Parathyroid adenoma (tissue), 2 donors: ENCODE measurements around the gene CNTF.
A peak's percentile ranks its signal among the peaks of the same experiment; 100 is the strongest.

Experiments
- H2AFZ ChIP-seq: fragments of 300-600 bp; sonication (generic); one replicate; pipeline ENCODE4 v1.7.0; 2017; ENCODE audit warnings: antibody characterized with exemption, mild to moderate bottlenecking
- H3K27ac ChIP-seq: fragments of 300-600 bp; sonication (generic); one replicate; pipeline ENCODE4 v1.7.0; 2017
- H3K27me3 ChIP-seq: fragments of 300-600 bp; sonication (generic); one replicate; pipeline ENCODE4 v1.7.0; 2017; ENCODE audit warnings: low read length; ENCODE audit not compliant: control insufficient read depth, insufficient read depth
- H3K36me3 ChIP-seq: fragments of 300-600 bp; sonication (generic); one replicate; pipeline ENCODE4 v1.7.0; 2017; ENCODE audit warnings: low read length; ENCODE audit not compliant: control insufficient read depth, insufficient read depth
- H3K4me1 ChIP-seq: fragments of 300-600 bp; sonication (generic); one replicate; pipeline ENCODE4 v1.7.0; 2017; ENCODE audit warnings: control low read depth
- H3K4me2 ChIP-seq: fragments of 300-600 bp; sonication (generic); one replicate; pipeline ENCODE4 v1.7.0; 2017; ENCODE audit warnings: low read length
- H3K4me3 ChIP-seq: fragments of 300-600 bp; sonication (generic); one replicate; pipeline ENCODE4 v1.7.0; 2017; ENCODE audit warnings: low read depth, low read length
- H3K79me2 ChIP-seq: fragments of 300-600 bp; sonication (generic); one replicate; pipeline ENCODE4 v1.7.0; 2017; ENCODE audit warnings: control low read depth
- H3K9ac ChIP-seq: fragments of 300-600 bp; sonication (generic); one replicate; pipeline ENCODE4 v1.7.0; 2017; ENCODE audit warnings: mild to moderate bottlenecking
- H3K9me3 ChIP-seq: fragments of 300-600 bp; sonication (generic); one replicate; pipeline ENCODE4 v1.7.0; 2017; ENCODE audit warnings: low read length; ENCODE audit not compliant: control insufficient read depth
- TF ChIP-seq, protein P1 (sequence below): fragments of 300-600 bp; sonication (generic); IDR thresholded peaks from one replicate; pipeline ENCODE4 v1.7.0; 2017; ENCODE audit warnings: antibody characterized with exemption, mild to moderate bottlenecking
- donor health status: primary hyperparathyroidism.

CNTF gene

GRCh38 chr11:58621586-58622262, 741 bp upstream of the CNTF start:
- TF ChIP-seq, protein P1, sequence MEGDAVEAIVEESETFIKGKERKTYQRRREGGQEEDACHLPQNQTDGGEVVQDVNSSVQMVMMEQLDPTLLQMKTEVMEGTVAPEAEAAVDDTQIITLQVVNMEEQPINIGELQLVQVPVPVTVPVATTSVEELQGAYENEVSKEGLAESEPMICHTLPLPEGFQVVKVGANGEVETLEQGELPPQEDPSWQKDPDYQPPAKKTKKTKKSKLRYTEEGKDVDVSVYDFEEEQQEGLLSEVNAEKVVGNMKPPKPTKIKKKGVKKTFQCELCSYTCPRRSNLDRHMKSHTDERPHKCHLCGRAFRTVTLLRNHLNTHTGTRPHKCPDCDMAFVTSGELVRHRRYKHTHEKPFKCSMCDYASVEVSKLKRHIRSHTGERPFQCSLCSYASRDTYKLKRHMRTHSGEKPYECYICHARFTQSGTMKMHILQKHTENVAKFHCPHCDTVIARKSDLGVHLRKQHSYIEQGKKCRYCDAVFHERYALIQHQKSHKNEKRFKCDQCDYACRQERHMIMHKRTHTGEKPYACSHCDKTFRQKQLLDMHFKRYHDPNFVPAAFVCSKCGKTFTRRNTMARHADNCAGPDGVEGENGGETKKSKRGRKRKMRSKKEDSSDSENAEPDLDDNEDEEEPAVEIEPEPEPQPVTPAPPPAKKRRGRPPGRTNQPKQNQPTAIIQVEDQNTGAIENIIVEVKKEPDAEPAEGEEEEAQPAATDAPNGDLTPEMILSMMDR, result no peak
- no peaks in the 10 kb centered on the region for H3K36me3 ChIP-seq
- H3K4me3 ChIP-seq, result no peak overlapping the region
- H3K9me3 ChIP-seq, result no peaks in the 10 kb centered on the region
- H3K4me1 ChIP-seq, result no peaks in the 10 kb centered on the region
- no peak overlapping the region for H2AFZ ChIP-seq
- no peaks in the 10 kb centered on the region for H3K27me3 ChIP-seq
- no peaks in the 10 kb centered on the region for H3K79me2 ChIP-seq
- H3K4me2 ChIP-seq, result no peak overlapping the region
- no peak overlapping the region for H3K27ac ChIP-seq
- H3K9ac ChIP-seq, result no peak overlapping the region

DNA sequence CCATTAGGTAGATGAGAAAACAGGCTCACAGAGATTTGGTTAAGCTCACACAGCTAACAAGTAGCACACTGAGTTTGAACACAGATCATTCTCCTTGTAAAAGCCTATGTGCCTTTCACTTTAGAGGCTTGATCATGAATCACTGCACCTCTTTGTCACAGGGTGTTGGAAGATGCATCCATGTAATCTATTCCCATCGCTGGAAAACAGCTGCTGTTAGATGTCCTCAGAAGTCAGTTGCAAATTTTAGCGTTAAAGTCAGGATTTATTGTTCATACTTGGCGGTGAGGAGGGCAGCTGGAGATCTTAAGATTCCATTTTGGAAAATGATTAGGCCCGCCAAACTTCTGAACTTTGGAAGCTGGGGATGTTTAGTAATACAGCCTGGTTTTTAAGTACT, 2.6 kb downstream of the CNTF start:
- TF ChIP-seq, protein P1, result no peak
- H3K4me2 ChIP-seq, result no peak overlapping the region
- no peaks in the 10 kb centered on the region for H3K27me3 ChIP-seq
- H3K9me3 ChIP-seq, result no peaks in the 10 kb centered on the region
- H3K27ac ChIP-seq, result no peak overlapping the region
- no peak overlapping the region for H2AFZ ChIP-seq
- H3K36me3 ChIP-seq, result no peaks in the 10 kb centered on the region
- no peaks in the 10 kb centered on the region for H3K79me2 ChIP-seq
- H3K9ac ChIP-seq, result no peak overlapping the region
- H3K4me3 ChIP-seq, result no peak overlapping the region
- peaks cover 6% of the 10 kb centered on the region for H3K4me1 ChIP-seq

DNA sequence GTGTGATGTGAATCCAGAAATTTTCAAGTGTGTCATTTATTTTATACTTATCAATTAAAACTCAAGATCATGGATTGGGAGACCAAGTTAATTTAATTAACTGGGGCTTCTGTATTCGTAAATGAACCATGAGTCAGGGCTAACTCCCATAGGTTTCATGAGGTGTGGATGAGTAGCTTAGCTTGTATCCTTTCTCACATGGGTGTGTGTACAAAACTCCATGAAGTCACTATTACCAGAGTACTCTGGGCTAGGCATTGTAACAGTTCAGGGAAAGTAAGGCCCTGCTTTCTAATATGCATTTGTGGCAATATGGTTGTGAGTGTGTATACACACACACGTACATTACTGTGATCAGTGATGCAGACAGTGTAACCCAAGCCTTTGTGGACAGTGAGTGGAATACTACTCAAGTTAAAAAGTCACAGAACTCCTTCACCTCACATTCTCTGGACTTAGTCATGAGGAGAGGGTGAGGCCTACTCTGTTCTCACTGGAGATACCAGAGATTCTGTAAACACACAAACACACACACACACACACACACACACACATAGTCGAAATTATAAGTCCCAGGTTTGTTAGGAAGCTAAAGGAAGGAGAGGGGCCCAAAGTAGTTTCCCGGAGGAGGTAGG, 3.5 kb downstream of the CNTF start:
- H3K9ac ChIP-seq, result no peak overlapping the region
- H3K36me3 ChIP-seq, result no peaks in the 10 kb centered on the region
- no peak overlapping the region for H2AFZ ChIP-seq
- H3K4me2 ChIP-seq, result no peak overlapping the region
- H3K4me1 ChIP-seq, result peaks cover 6% of the 10 kb centered on the region
- TF ChIP-seq, protein P1, result no peak
- H3K27me3 ChIP-seq, result no peaks in the 10 kb centered on the region
- no peak overlapping the region for H3K27ac ChIP-seq
- H3K9me3 ChIP-seq, result no peaks in the 10 kb centered on the region
- no peaks in the 10 kb centered on the region for H3K79me2 ChIP-seq
- no peak overlapping the region for H3K4me3 ChIP-seq

GRCh38 chr11:58626934-58627483, 4.5 kb downstream of the CNTF start:
- Histone ChIP-seq H2AFZ (no peak overlapping the region), H3K4me3 (no peak overlapping the region), H3K9ac (no peak overlapping the region), H3K9me3 (no peaks in the 10 kb centered on the region), H3K27ac (peak overlapping the region; percentile 47), H3K27me3 (no peaks in the 10 kb centered on the region), H3K36me3 (no peaks in the 10 kb centered on the region), H3K4me1 (peaks cover 6% of the 10 kb centered on the region), H3K79me2 (no peaks in the 10 kb centered on the region), H3K4me2 (no peak overlapping the region)
- TF ChIP-seq, protein P1, result no peak
